Cerebellar cortex (tissue), 1 donor: ENCODE results near the gene B3GAT3.
A peak's percentile ranks its signal among the peaks of the same experiment; 100 is the strongest.
"Not testable (repeated sequence)": the region's sequence is repeated elsewhere in the genome, so short reads cannot be mapped to it uniquely, and the experiment has no call there.

Source experiments
- DNase-seq: peaks from one replicate; pipeline ENCODE4 v3.0.0-alpha.2; 2015; ENCODE audit warnings: low spot score

The B3GAT3 gene

GRCh38 chr11:62577046-62577714 lies 44.6 kb downstream of the B3GAT3 start:
- no peak for DNase-seq

- no peak for DNase-seq
These were observed 45.9 kb downstream of the B3GAT3 start for GRCh38 chr11:62575837-62576236.

GRCh38 chr11:62575156-62575555 lies 46.6 kb downstream of the B3GAT3 start:
- no peak for DNase-seq

GRCh38 chr11:62574363-62575071 lies 47.3 kb downstream of the B3GAT3 start:
- DNase-seq = no peak

GRCh38 chr11:62573592-62574362 lies 48.0 kb downstream of the B3GAT3 start, which contains the start of gene EEF1G:
Gene EEF1G, minus strand, starts transcription at chr11:62573891. Its CDS starts 49 bp downstream, at chr11:62573842.
- DNase-seq = peak; percentile 100

- DNase-seq = no peak
These were observed 48.7 kb downstream of the B3GAT3 start for GRCh38 chr11:62573006-62573591.

GRCh38 chr11:62572431-62572830 lies 49.4 kb downstream of the B3GAT3 start:
- DNase-seq = no peak

- not testable (repeated sequence) for DNase-seq
These were observed 50.3 kb downstream of the B3GAT3 start for GRCh38 chr11:62571493-62571892.

- not testable (repeated sequence) for DNase-seq
These were observed 50.9 kb downstream of the B3GAT3 start for GRCh38 chr11:62570903-62571302.

- no peak for DNase-seq
These were observed 52.2 kb downstream of the B3GAT3 start for GRCh38 chr11:62569611-62570010.

GRCh38 chr11:62567018-62567633 lies 54.7 kb downstream of the B3GAT3 start:
- DNase-seq = no peak

GRCh38 chr11:62566247-62566646 lies 55.5 kb downstream of the B3GAT3 start:
- no peak for DNase-seq
